CD14-positive monocyte (primary cell): ENCODE measurements around the gene DUOXA2. TPM values are rescaled to one million over a fixed set of nuclear protein-coding genes. Genes with fewer than 3 reads are reported as not detected.

Experiments
- DNase-seq, 3 donors: peaks; one replicate each; pipeline ENCODE4 v3.0.0-alpha.2; 2011 to 2022
- H2AFZ ChIP-seq: 2 replicates; pipeline ENCODE4 v1.6.0; 2012; ENCODE audit warnings: mild to moderate bottlenecking, low read depth, low read length, inconsistent platforms; ENCODE audit not compliant: insufficient read depth, poor library complexity, severe bottlenecking
- H3K27ac ChIP-seq, 2 donors: 1 replicate in 1 of 2; 2 replicates in 1 of 2; pipeline ENCODE4 v1.5.1; 2012 to 2013; ENCODE audit warnings: low read length in 2 of 2, control low read depth in 1 of 2, inconsistent platforms in 1 of 2, low read depth in 1 of 2, mild to moderate bottlenecking in 1 of 2
- H3K27me3 ChIP-seq, 2 donors: one replicate each; pipeline versions ENCODE4 v1.6.0 to v1.6.1; 2011 to 2013; ENCODE audit warnings: low read length in 2 of 2; ENCODE audit not compliant: control insufficient read depth in 2 of 2, insufficient read depth in 2 of 2
- H3K36me3 ChIP-seq, 2 donors: replicated peaks in 1 of 2; 1 replicate in 1 of 2; 2 replicates in 1 of 2; pipeline versions ENCODE4 v1.5.1 to v1.6.1; 2012 to 2013; ENCODE audit warnings: low read length in 2 of 2, control low read depth in 1 of 2, inconsistent platforms in 1 of 2, mild to moderate bottlenecking in 1 of 2; ENCODE audit not compliant: insufficient read depth in 2 of 2, control insufficient read depth in 1 of 2
- H3K4me1 ChIP-seq, 2 donors: 1 replicate in 1 of 2; 2 replicates in 1 of 2; pipeline versions ENCODE4 v1.5.1 to v1.6.1; 2012 to 2013; ENCODE audit warnings: low read length in 2 of 2, control low read depth in 1 of 2, inconsistent platforms in 1 of 2, mild to moderate bottlenecking in 1 of 2, moderate library complexity in 1 of 2; ENCODE audit not compliant: insufficient read depth in 2 of 2, control insufficient read depth in 1 of 2
- H3K4me2 ChIP-seq: replicated peaks from 2 replicates; pipeline ENCODE3; 2012; ENCODE audit warnings: low read length, moderate library complexity, mild to moderate bottlenecking; ENCODE audit not compliant: poor library complexity, severe bottlenecking; ENCODE audit errors: extremely low read depth
- H3K4me3 ChIP-seq, 3 experiments: fragments of 200-600 bp in 1 of 3; sonication (generic) in 1 of 3; replicated peaks in 1 of 3; 1 replicate in 2 of 3; 2 replicates in 1 of 3; pipeline ENCODE4 v1.5.1; 2011 to 2013; ENCODE audit warnings: low read length in 3 of 3, mild to moderate bottlenecking in 3 of 3, control low read depth in 2 of 3, low read depth in 2 of 3, inconsistent platforms in 1 of 3, moderate library complexity in 1 of 3
- H3K79me2 ChIP-seq: 2 replicates; pipeline ENCODE4 v1.6.0; 2012; ENCODE audit warnings: mild to moderate bottlenecking, control low read depth, inconsistent platforms, low read length, moderate library complexity; ENCODE audit not compliant: insufficient read depth
- H3K9ac ChIP-seq: 2 replicates; pipeline ENCODE4 v1.6.0; 2017; ENCODE audit warnings: low read length, mild to moderate bottlenecking; ENCODE audit not compliant: insufficient read depth, poor library complexity, severe bottlenecking
- H3K9me3 ChIP-seq, 2 donors: replicated peaks in 1 of 2; 1 replicate in 1 of 2; 2 replicates in 1 of 2; pipeline versions ENCODE4 v1.5.1 to v1.6.1; 2012 to 2013; ENCODE audit warnings: low read length in 2 of 2, control low read depth in 1 of 2; ENCODE audit not compliant: control insufficient read depth in 1 of 2, insufficient read depth in 1 of 2
- H4K20me1 ChIP-seq: 2 replicates; pipeline ENCODE4 v1.6.0; 2012; ENCODE audit warnings: mild to moderate bottlenecking, low read length, control low read depth, moderate library complexity; ENCODE audit not compliant: insufficient read depth
- H3K27ac Mint-ChIP-seq, 7 donors: one replicate each; pipeline ENCODE4 v1.8.0; 2020; ENCODE audit warnings: mild to moderate bottlenecking in 7 of 7, mixed read lengths in 7 of 7, moderate library complexity in 6 of 7, inconsistent platforms in 2 of 7
- H3K27me3 Mint-ChIP-seq, 3 donors: one replicate each; pipeline ENCODE4 v1.8.0; 2021 to 2022; ENCODE audit warnings: low read depth in 3 of 3, mild to moderate bottlenecking in 3 of 3, mixed read lengths in 3 of 3, moderate library complexity in 3 of 3, inconsistent platforms in 1 of 3
- H3K36me3 Mint-ChIP-seq, 2 donors: one replicate each; pipeline ENCODE4 v1.8.0; 2020; ENCODE audit warnings: mixed read lengths in 2 of 2, inconsistent platforms in 1 of 2, mild to moderate bottlenecking in 1 of 2
- H3K4me1 Mint-ChIP-seq: one replicate; pipeline ENCODE4 v1.8.0; 2020; ENCODE audit warnings: mild to moderate bottlenecking, mixed read lengths
- H3K4me3 Mint-ChIP-seq, 2 donors: one replicate each; pipeline ENCODE4 v1.8.0; 2020; ENCODE audit warnings: mild to moderate bottlenecking in 2 of 2, mixed read lengths in 2 of 2, moderate library complexity in 1 of 2
- H3K9me3 Mint-ChIP-seq, 7 donors: one replicate each; pipeline ENCODE4 v1.8.0; 2020 to 2022; ENCODE audit warnings: mixed read lengths in 7 of 7, mild to moderate bottlenecking in 6 of 7, moderate library complexity in 6 of 7, inconsistent platforms in 2 of 7
- WGBS: methylation state at CpG from one replicate; pipeline ENCODE4 v1.1.5; 2013; ENCODE audit warnings: missing lambda C conversion rate; ENCODE audit not compliant: insufficient coverage; 5-methylcytosine and 5-hydroxymethylcytosine counted together
- intact Hi-C, 2 donors: fragments of 100-400 bp; cut with micrococcal nuclease; formaldehyde crosslinking; loops; one replicate each; pipeline versions ENCODE4 v1.15.0 to v1.15.1; 2023
- polyA plus RNA-seq, 3 donors: library from polyadenylated mRNA; depleted of rRNA in 1 of 3; unstranded in 2 of 3; stranded (reverse) in 1 of 3; fragments of 300-500 nt in 2 of 3; fragments of >200 nt in 1 of 3; fragmentation: Illumina TruSeq in 2 of 3; gene quantifications; 1 replicate in 2 of 3; 2 replicates in 1 of 3; pipeline ENCODE4 v1.2.3, GENCODE V29; 2012 to 2021
- TF ChIP-seq, protein P1 (sequence below): fragments of 200-600 bp; IDR thresholded peaks from one replicate; pipeline ENCODE4 v1.8.0; 2022; ENCODE audit warnings: antibody characterized with exemption, mild to moderate bottlenecking

The DUOXA2 gene
- polyA plus RNA-seq, 3 donors = not detected

- intact Hi-C loops = no loop called here
- Mint-ChIP-seq H3K9me3 (peaks cover 0 to 18% (median 5%) of the 10 kb centered on the region in 7 donors), H3K27me3 (peaks cover 75 to 88% (median 81%) of the 10 kb centered on the region in 3 donors), H3K4me1 (peaks cover 20% of the 10 kb centered on the region), H3K27ac (no peak overlapping the region), H3K36me3 (no peaks in the 10 kb centered on the region), H3K4me3 (no peak overlapping the region)
- TF ChIP-seq, protein P1, sequence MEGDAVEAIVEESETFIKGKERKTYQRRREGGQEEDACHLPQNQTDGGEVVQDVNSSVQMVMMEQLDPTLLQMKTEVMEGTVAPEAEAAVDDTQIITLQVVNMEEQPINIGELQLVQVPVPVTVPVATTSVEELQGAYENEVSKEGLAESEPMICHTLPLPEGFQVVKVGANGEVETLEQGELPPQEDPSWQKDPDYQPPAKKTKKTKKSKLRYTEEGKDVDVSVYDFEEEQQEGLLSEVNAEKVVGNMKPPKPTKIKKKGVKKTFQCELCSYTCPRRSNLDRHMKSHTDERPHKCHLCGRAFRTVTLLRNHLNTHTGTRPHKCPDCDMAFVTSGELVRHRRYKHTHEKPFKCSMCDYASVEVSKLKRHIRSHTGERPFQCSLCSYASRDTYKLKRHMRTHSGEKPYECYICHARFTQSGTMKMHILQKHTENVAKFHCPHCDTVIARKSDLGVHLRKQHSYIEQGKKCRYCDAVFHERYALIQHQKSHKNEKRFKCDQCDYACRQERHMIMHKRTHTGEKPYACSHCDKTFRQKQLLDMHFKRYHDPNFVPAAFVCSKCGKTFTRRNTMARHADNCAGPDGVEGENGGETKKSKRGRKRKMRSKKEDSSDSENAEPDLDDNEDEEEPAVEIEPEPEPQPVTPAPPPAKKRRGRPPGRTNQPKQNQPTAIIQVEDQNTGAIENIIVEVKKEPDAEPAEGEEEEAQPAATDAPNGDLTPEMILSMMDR = no peak
- Histone ChIP-seq H3K9ac (no peak overlapping the region), H3K4me1 (peaks cover 9 to 17% of the 10 kb centered on the region in 2 donors), H3K27me3 (peaks cover 59 to 83% of the 10 kb centered on the region in 2 donors), H4K20me1 (no peaks in the 10 kb centered on the region), H3K4me3 (no peak overlapping the region), H3K27ac (no peak overlapping the region), H2AFZ (no peak overlapping the region), H3K36me3 (no peaks in the 10 kb centered on the region), H3K79me2 (no peaks in the 10 kb centered on the region), H3K4me2 (no peak overlapping the region), H3K9me3 (peaks cover 0 to 25% of the 10 kb centered on the region in 2 donors)
- no peak for DNase-seq
- WGBS = 100% methylated on average over 3 of the region's 3 CpGs
These were observed 17.4 kb downstream of the DUOXA2 start for GRCh38 chr15:45131510-45131909.

DNA sequence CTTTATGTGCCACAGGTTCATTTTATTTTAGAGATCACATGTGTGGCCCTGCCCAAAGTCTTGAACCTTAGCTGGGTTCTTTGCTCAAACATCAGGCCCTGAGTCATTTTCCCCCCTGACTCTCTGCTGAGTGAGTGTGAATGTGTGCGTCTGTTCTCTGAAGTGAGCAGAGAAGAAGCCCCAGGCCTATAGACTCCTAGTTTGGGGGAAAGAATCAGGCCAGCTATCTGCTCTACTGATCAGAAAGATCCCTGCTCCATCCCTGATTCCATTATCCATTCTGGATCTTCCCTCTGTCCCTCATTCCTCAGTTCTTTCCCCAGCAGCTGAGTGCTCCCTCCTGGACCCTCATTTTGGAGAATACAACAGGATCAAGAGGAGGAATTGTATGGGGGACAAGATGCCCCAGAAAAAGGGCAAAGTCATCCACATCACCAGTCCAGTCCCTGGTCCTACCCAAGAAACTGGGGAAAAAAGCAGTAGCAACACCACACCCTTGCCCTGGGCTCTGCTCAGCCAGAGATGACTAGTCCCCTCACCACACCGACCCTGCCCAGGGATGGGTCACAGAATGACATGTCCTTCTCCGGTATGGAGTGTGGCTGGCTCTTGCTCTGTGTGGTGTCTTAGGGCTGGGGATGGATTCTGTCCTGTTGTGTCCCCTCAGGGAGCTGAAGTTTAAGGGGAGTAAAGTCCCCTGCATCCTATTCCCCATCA lies 18.9 kb downstream of the DUOXA2 start:
- Histone ChIP-seq H3K27me3 (peaks cover 55 to 85% of the 10 kb centered on the region in 2 donors), H2AFZ (no peak overlapping the region), H3K36me3 (no peaks in the 10 kb centered on the region), H3K4me2 (no peak overlapping the region), H3K79me2 (no peaks in the 10 kb centered on the region), H3K4me1 (peaks cover 9 to 17% of the 10 kb centered on the region in 2 donors), H3K4me3 (no peak overlapping the region), H3K27ac (no peak overlapping the region), H3K9ac (peak overlapping the region; percentile 2), H4K20me1 (no peaks in the 10 kb centered on the region), H3K9me3 (peaks cover 0 to 27% of the 10 kb centered on the region in 2 donors)
- intact Hi-C loops = no loop called here
- WGBS = no CpG with 5 or more reads among the region's 3 CpGs
- H3K27ac Mint-ChIP-seq = no peak overlapping the region
- H3K4me3 Mint-ChIP-seq = peak overlapping the region in 1 of 2 donors; percentile 21
- peaks cover 75 to 91% (median 83%) of the 10 kb centered on the region in 3 donors for H3K27me3 Mint-ChIP-seq
- peaks cover 0 to 19% (median 5%) of the 10 kb centered on the region in 7 donors for H3K9me3 Mint-ChIP-seq
- DNase-seq = no peak
- peaks cover 20% of the 10 kb centered on the region for H3K4me1 Mint-ChIP-seq
- no peaks in the 10 kb centered on the region for H3K36me3 Mint-ChIP-seq
- TF ChIP-seq, protein P1 = no peak
